Psoas muscle (tissue), 8 donors: Measurements from ENCODE around the gene DNAJC17. TPM values are rescaled to one million over a fixed set of nuclear protein-coding genes. Genes with fewer than 3 reads are reported as not detected.

ENCODE experiments used
- ATAC-seq, 4 donors: fragments of 200-7000 bp; cut with Tn5 transposase; one replicate each; pipeline ENCODE4 v1.9.1; 2020; ENCODE audit warnings: moderate library complexity in 3 of 4, mild to moderate bottlenecking in 2 of 4
- DNase-seq, 2 donors: peaks; one replicate each; pipeline ENCODE4 v3.0.0-alpha.2; 2020
- H3K27ac ChIP-seq: fragments of 200-600 bp; one replicate; pipeline ENCODE4 v1.8.0; 2022
- H3K27me3 ChIP-seq, 3 donors: fragments of 200-600 bp in 1 of 3; one replicate each; pipeline versions ENCODE4 v1.6.1 to v1.8.0; 2013 to 2022; ENCODE audit warnings: low read length in 2 of 3, mild to moderate bottlenecking in 2 of 3, moderate library complexity in 1 of 3; ENCODE audit not compliant: insufficient read depth in 3 of 3
- H3K36me3 ChIP-seq, 2 donors: fragments of 200-600 bp in 1 of 2; one replicate each; pipeline versions ENCODE4 v1.6.1 to v1.8.0; 2013 to 2022; ENCODE audit warnings: low read depth in 1 of 2, mild to moderate bottlenecking in 1 of 2, moderate library complexity in 1 of 2; ENCODE audit not compliant: insufficient read depth in 1 of 2
- H3K4me1 ChIP-seq: fragments of 200-600 bp; one replicate; pipeline ENCODE4 v1.8.0; 2022
- H3K4me3 ChIP-seq: fragments of 200-600 bp; one replicate; pipeline ENCODE4 v1.8.0; 2022; ENCODE audit warnings: mild to moderate bottlenecking
- H3K9me3 ChIP-seq: fragments of 200-600 bp; one replicate; pipeline ENCODE4 v1.8.0; 2022
- WGBS, 3 donors: extraction: QIAGEN DNeasy Blood & Tissue Kit; methylation state at CpG; one replicate each; pipeline versions ENCODE4 v1.1.6 to v1.1.7; 2013; 5-methylcytosine and 5-hydroxymethylcytosine counted together
- intact Hi-C, 2 donors: fragments of 100-400 bp; cut with DNase I; formaldehyde crosslinking; loops; one replicate each; pipeline versions ENCODE4 v1.11.0 to v1.14.2; 2022
- polyA plus RNA-seq, 3 donors: library from polyadenylated mRNA; stranded (reverse); fragments of 200-250 nt; gene quantifications; one replicate each; pipeline ENCODE4 v1.2.3, GENCODE V29; 2013
- total RNA-seq, 4 donors: library from RNA; stranded (reverse); fragmentation: NEBNext Ultra II Directional in 2 of 4; extraction: Animal tissue kit (Norgen Biotek cat#: 25700) in 2 of 4; gene quantifications; one replicate each; pipeline versions ENCODE4 v1.2.1 to v1.2.4, GENCODE V29; 2021 to 2023
- TF ChIP-seq, protein P1 (sequence below): fragments of 200-600 bp; IDR thresholded peaks from one replicate; pipeline ENCODE4 v1.8.0; 2022; ENCODE audit warnings: antibody characterized with exemption
- donor health status: healthy with polysubstance abuse.
- donor health status: DM: no; HTN: no; CAD: no; lungs with moderate emphysema.
- donor health status: Bipolar disorder and iron deficiency.
- donor health status: healthy.
- donor health status: DM: yes; HTN: yes; CAD: no.
- donor health status: DM: no; HTN: no; CAD: no.
- donor health status: DM: no; HTN: no; CAD: no.
- donor health status: DM: yes; HTN: yes; CAD: no.

DNAJC17 gene
- total and polyA plus RNA-seq, 7 donors, result 8.9 to 32.4 (median 16.6) TPM

DNA sequence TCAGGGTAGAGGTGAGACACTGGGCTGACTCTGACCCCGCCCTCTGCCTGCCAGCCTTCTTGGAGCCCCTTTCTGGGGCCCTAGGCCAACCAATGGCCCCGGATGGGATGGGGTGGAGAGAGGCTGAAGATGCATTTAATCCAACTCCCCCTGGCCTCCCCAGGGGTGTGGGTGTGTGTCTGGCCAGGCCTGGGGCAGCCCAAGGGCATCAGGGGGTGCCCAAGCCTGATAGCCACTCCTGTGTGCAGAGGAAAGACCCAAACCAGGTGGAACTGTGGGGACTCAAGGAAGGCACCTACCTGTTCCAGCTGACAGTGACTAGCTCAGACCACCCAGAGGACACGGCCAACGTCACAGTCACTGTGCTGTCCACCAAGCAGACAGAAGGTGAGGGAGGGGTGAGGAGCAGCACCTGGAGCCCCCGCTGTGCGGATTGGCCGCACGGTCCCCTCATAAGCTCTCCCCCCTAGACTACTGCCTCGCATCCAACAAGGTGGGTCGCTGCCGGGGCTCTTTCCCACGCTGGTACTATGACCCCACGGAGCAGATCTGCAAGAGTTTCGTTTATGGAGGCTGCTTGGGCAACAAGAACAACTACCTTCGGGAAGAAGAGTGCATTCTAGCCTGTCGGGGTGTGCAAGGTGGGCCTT, 46.1 kb upstream of the DNAJC17 start:
- H3K4me3 ChIP-seq, result no peak overlapping the region
- no peaks in the 10 kb centered on the region for H3K36me3 ChIP-seq
- intact Hi-C loops, result loop anchor here in 1 of 2 donors (10.0 kb wide), 1 partner anchor 339 kb away; no protein-coding TSS in a partner anchor
- DNase-seq (no peak), ATAC-seq (no peak)
- no peaks in the 10 kb centered on the region for H3K9me3 ChIP-seq
- WGBS, 3 donors, result 89 to 91% (median 89%) methylated on average over 16 of the region's 16 CpGs
- H3K4me1 ChIP-seq, result peaks cover 6% of the 10 kb centered on the region
- no peaks in the 10 kb centered on the region for H3K27me3 ChIP-seq
- no peak overlapping the region for H3K27ac ChIP-seq
- TF ChIP-seq, protein P1, sequence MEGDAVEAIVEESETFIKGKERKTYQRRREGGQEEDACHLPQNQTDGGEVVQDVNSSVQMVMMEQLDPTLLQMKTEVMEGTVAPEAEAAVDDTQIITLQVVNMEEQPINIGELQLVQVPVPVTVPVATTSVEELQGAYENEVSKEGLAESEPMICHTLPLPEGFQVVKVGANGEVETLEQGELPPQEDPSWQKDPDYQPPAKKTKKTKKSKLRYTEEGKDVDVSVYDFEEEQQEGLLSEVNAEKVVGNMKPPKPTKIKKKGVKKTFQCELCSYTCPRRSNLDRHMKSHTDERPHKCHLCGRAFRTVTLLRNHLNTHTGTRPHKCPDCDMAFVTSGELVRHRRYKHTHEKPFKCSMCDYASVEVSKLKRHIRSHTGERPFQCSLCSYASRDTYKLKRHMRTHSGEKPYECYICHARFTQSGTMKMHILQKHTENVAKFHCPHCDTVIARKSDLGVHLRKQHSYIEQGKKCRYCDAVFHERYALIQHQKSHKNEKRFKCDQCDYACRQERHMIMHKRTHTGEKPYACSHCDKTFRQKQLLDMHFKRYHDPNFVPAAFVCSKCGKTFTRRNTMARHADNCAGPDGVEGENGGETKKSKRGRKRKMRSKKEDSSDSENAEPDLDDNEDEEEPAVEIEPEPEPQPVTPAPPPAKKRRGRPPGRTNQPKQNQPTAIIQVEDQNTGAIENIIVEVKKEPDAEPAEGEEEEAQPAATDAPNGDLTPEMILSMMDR, result no peak

DNA sequence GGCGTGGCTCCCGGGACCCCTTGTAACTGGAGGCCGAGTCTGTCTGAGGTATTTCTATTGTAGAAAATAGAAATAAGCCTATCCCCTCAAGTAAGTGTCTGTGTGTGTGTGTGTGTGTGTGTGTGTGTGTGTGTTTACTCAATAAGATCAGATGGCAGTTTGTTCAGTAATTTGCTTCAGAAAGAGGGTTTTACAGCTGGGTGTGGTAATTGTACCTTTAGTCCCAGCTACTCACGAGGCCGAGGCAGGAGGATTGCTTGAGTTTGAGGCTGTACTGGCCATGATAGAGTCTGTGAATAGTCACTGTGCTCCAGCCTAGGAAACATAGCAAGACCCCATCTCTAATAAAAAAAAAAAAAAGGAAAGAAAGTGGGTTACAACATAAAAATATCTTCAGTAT, 45.3 kb upstream of the DNAJC17 start:
- TF ChIP-seq, protein P1, result no peak
- no peak for ATAC-seq
- peaks cover under 1% of the 10 kb centered on the region for H3K4me1 ChIP-seq

DNA sequence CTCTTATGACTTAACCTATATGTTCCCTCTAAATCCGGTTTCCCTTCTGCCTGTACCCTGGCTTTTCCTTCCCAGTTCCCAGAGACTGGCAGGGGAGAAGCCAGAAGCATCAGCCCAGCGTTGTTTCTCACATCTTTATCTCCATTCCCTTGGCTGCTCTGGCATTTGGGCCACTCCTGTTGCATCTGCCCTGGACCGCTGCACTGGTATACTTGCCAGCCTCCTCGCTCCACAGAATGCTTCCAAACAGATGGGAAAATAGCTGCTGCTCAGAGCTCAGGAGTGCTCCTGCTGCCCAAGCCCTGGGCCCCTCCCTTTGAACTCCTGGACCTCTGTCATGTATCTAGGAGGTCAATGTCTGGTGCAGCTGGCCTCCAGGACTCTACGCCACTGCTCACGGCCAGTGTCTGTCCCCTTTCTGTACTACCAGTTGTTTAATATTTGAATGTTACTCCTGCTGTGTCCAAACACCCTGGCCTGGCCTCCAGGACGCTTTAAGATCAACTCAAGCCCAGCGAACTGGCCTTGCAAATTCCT, 43.4 kb upstream of the DNAJC17 start:
- no peak for ATAC-seq
- Histone ChIP-seq H3K27me3 (peaks cover 0 to 13% (median 3%) of the 10 kb centered on the region in 3 donors), H3K4me1 (no peaks in the 10 kb centered on the region), H3K9me3 (no peaks in the 10 kb centered on the region), H3K36me3 (no peaks in the 10 kb centered on the region), H3K27ac (no peak overlapping the region), H3K4me3 (no peak overlapping the region)
- TF ChIP-seq, protein P1, result no peak
- 52 to 61% (median 56%) methylated on average over 8 of the region's 8 CpGs for WGBS, 3 donors
- intact Hi-C loops, result loop anchor here in 1 of 2 donors (10.0 kb wide), 1 partner anchor 336 kb away; no protein-coding TSS in a partner anchor
- peak in 1 of 2 donors; percentile 27 for DNase-seq

More for the DNA sequence above, 45.3 kb upstream of the DNAJC17 start:
- no peaks in the 10 kb centered on the region for H3K36me3 ChIP-seq
- H3K4me3 ChIP-seq, result no peak overlapping the region
- H3K27ac ChIP-seq, result no peak overlapping the region
- intact Hi-C loops, result loop anchor here in 1 of 2 donors (10.0 kb wide), 1 partner anchor 338 kb away; no protein-coding TSS in a partner anchor
- 89 to 96% (median 94%) methylated on average over 5 of the region's 5 CpGs for WGBS, 3 donors
- no peaks in the 10 kb centered on the region for H3K9me3 ChIP-seq
- DNase-seq, result peak in 1 of 2 donors; percentile 6
- H3K27me3 ChIP-seq, result no peaks in the 10 kb centered on the region

DNA sequence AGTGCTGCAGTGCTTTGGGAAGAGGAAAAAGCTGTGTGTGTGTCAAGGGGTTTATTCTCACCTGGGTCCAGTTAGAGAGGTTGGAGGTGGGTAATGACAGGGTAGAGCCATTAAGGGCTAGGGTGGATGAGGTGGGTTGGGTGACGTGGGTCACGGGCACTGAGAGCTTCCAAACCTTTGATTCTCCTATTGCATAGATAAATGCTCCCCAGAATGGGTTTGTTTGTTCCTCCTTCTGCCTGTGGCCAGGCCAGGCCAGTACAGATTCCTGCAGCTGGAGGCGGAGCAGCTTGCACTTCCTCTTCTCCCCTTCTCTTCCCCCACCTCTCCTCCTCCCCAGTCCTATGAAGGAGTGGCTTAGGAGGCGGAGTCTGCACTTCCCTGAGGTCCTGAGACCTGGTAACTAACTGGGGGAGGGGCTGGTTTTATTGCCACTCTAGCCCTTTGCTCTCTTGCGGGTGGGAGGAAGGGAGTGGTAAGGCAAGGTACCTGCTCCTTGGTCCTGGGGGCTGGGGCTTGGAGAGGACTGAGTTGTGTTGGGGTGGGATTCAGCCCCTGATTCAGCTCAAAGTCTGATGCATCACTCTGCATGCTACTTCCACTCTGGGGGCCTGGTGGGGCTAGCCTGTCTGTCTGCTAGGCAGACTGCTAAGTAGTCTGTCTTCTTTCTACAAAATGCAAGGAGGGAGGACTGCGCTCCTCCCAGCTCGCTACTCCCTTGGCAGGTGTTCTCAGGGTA, 40.1 kb upstream of the DNAJC17 start:
- Histone ChIP-seq H3K27ac (no peak overlapping the region), H3K4me3 (no peak overlapping the region), H3K36me3 (no peaks in the 10 kb centered on the region), H3K9me3 (no peaks in the 10 kb centered on the region), H3K27me3 (peaks cover 0 to 46% (median 19%) of the 10 kb centered on the region in 3 donors), H3K4me1 (peaks cover 8% of the 10 kb centered on the region)
- intact Hi-C loops, result loop anchor here (10.0 kb wide), 1 partner anchor 63 kb away; no protein-coding TSS in a partner anchor
- TF ChIP-seq, protein P1, result no peak
- ATAC-seq (peak in 1 of 4 donors; percentile 13), DNase-seq (peak in 1 of 2 donors; percentile 30)
- 70 to 84% (median 78%) methylated on average over 7 of the region's 7 CpGs for WGBS, 3 donors
